ENCODE results near the gene FGF11. TPM values are rescaled to one million over a fixed set of nuclear protein-coding genes. Genes with fewer than 3 reads are reported as not detected.
"Not testable (repeated sequence)": the region's sequence is repeated elsewhere in the genome, so short reads cannot be mapped to it uniquely, and the experiment has no call there.

The FGF11 gene
- total RNA-seq, 4 donors from 2014 or later: 1.2 to 7.4 (median 4.1) TPM

DNA sequence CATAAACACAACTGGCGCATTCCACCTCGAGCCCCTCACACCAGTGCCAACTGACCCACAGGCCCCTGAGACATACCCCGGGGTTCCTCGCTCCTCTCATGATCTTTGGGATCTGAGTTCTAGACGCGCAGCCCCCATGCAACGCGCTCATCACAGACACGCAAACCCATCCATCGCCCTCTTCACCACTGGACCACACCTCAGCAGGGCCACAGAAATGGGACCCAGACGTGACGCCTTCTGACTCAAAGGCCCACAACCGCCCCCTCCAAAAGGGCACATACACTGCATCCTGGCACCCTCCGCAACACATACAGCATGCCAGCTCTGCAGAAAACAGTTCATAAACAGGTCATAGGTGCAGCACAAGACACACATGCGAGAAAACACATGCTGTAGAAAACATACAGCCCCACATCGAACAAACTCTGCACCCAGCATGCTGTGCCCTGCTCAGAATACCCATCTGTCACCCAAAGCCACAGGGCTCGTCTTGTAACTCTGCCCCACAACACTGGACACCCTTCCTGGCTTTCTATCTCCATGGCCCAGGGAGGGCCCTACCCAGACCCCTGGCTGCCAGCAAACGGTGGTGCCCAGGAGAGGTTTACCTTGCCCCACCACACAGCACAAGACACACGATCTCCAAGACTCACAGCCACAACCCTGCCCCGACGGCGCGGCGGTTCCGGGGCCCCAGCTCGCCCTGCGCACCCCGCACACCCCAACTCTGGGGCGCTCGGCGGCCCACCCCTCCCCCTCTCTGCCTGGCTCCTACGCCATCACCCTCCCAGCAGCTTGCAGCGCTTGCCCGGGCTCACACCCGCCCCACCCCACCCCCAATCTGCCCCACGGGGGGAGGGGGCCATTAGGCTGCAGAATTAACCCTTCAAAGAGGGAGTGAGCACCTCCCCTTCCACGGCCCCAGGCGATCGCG lies 39.2 kb downstream of the FGF11 start:
- in situ Hi-C loops (cut with MboI; ENCODE audit: low sequenced_read_pairs in 4 of 4): loop anchor here in 1 of 4 donors (5.0 kb wide), 1 partner anchor 36 kb away; no protein-coding TSS in a partner anchor
- Histone ChIP-seq H3K4me3 (peak overlapping the region; percentile 80 to 99 (median 92)), H3K4me1 (peaks cover 59 to 79% of the 10 kb centered on the region in 2 donors), H3K36me3 (no peaks in the 10 kb centered on the region), H3K27me3 (no peaks in the 10 kb centered on the region), H3K27ac (peak overlapping the region; percentile 97 to 100 (median 100)), H3K9me3 (no peaks in the 10 kb centered on the region)
- intact Hi-C loops (cut with DNase I; ENCODE audit: low total_unique reads): no loop called here
- peak; percentile 27 to 66 for DNase-seq
- TF ChIP-seq CTCF (IDR thresholded peaks at IDR 0.05 in 4 of 5, conservative IDR thresholded peaks at IDR 0.05 in 1 of 5) (peak in 1 of 5 experiments; percentile 9), POLR2A (IDR thresholded peaks at IDR 0.05) (peak in 1 of 2 donors; percentile 0)
- peak; percentile 8 to 10 for ATAC-seq

DNA sequence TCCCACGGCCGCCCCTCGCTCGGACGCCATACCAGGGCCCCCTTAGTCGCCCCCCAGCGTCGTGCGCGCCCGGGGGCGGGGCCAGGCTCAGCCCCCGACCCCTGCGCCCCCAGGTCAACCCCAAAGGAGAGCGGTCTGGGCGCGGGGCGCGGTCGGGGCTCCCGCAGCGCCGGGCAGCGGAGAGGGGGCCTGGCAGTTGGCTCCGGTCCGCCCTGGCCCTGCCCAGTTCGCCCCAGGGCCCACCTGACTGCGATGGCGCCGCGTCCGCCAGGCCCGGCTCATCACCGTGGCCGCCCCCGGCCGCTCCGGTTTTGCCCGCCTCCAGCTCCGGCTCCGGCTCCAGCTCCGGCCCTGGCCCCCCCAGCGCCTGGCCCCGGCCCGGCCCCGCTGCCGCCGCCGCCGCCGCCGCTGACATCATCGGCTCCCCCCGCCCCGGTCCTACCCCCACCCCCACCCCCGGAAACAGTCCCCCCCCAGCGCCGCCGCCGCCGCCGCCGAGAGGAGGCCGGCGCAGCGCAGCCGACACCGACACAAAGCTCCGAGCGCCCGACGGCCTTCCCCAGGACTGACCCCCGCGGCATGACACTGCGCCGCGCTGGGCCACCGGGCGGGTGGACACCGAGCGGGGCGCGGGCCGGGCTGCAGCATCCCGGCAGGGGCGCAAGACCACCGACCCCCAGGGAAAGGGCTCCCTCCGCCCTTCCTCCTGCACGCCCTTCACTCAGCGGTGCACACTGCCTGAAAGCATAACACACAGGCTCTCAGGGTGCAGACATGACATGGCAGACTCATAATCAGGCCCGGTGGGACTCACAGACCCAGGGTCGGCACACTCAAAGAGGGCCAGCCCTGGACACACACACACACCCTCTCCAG lies 40.1 kb downstream of the FGF11 start, which contains the start of gene ZBTB4:
TSS of gene ZBTB4 (minus strand) at position 419 of the 876 bp plus-strand sequence. CDS start 12,830 bp downstream, outside the sequence.
- Histone ChIP-seq H3K4me1 (peaks cover 53 to 71% of the 10 kb centered on the region in 2 donors), H3K36me3 (no peaks in the 10 kb centered on the region), H3K9me3 (no peaks in the 10 kb centered on the region), H3K27me3 (no peaks in the 10 kb centered on the region), H3K4me3 (peak within 1 kb of the TSS; percentile 80 to 99 (median 93)), H3K27ac (peak within 1 kb of the TSS; percentile 97 to 100 (median 100))
- TF ChIP-seq CTCF (IDR thresholded peaks at IDR 0.05 in 4 of 5, conservative IDR thresholded peaks at IDR 0.05 in 1 of 5): no peak
- TF ChIP-seq POLR2A (IDR thresholded peaks at IDR 0.05): peak; percentile 77 to 85
- peak; percentile 5 to 6 for ATAC-seq
- intact Hi-C loops (cut with DNase I; ENCODE audit: low total_unique reads) (loop anchor here (5.0 to 10.0 kb wide), 2 partner anchors 455 to 827 kb away; partner anchors contain the start of genes BCL6B, C17orf100 and MED31), in situ Hi-C loops (cut with MboI; ENCODE audit: low sequenced_read_pairs in 4 of 4) (loop anchor here in 1 of 4 donors (5.0 kb wide), 1 partner anchor 37 kb away; no protein-coding TSS in a partner anchor)
- peak; percentile 32 to 53 for DNase-seq

GRCh38 chr17:7480089-7480384 lies 40.7 kb downstream of the FGF11 start:
- intact Hi-C loops (cut with DNase I; ENCODE audit: low total_unique reads): loop anchor here (5.0 to 10.0 kb wide), 2 partner anchors 455 to 828 kb away; partner anchors contain the start of genes BCL6B, C17orf100 and MED31
- H3K9me3 ChIP-seq: no peaks in the 10 kb centered on the region

GRCh38 chr17:7481275-7481674 lies 42.0 kb downstream of the FGF11 start, which contains the start of gene SLC35G6:
Gene SLC35G6 (plus strand): TSS chr17:7481446. CDS start chr17:7481517, 71 bp downstream.
- Histone ChIP-seq H3K27ac (peak within 1 kb of the TSS; percentile 100), H3K4me1 (peaks cover 46 to 69% of the 10 kb centered on the region in 2 donors), H3K4me3 (peak within 1 kb of the TSS in 3 of 4 donors; percentile 80 to 99 (median 93))
- in situ Hi-C loops (cut with MboI; ENCODE audit: low sequenced_read_pairs in 4 of 4); H3K27me3 ChIP-seq; ATAC-seq; H3K36me3 ChIP-seq; DNase-seq; H3K9me3 ChIP-seq: not testable (repeated sequence)
- intact Hi-C loops (cut with DNase I; ENCODE audit: low total_unique reads): loop anchor here (5.0 to 10.0 kb wide), 2 partner anchors 456 to 829 kb away; partner anchors contain the start of genes BCL6B, C17orf100 and MED31

More at GRCh38 chr17:7480089-7480384, 40.7 kb downstream of the FGF11 start:
- in situ Hi-C loops (cut with MboI; ENCODE audit: low sequenced_read_pairs in 4 of 4): no loop called here
- ATAC-seq (no peak), DNase-seq (no peak)
- TF ChIP-seq POLR2A (IDR thresholded peaks at IDR 0.05) (no peak), CTCF (IDR thresholded peaks at IDR 0.05 in 4 of 5, conservative IDR thresholded peaks at IDR 0.05 in 1 of 5) (no peak)
- H3K27ac ChIP-seq: peak overlapping the region; percentile 97 to 100 (median 100)
- H3K36me3 ChIP-seq: no peaks in the 10 kb centered on the region
- H3K4me1 ChIP-seq: peaks cover 48 to 67% of the 10 kb centered on the region in 2 donors
- H3K4me3 ChIP-seq: peak overlapping the region; percentile 80 to 99 (median 93)
- no peaks in the 10 kb centered on the region for H3K27me3 ChIP-seq

- ATAC-seq; in situ Hi-C loops (cut with MboI; ENCODE audit: low sequenced_read_pairs in 4 of 4); DNase-seq; H3K36me3 ChIP-seq; H3K27me3 ChIP-seq; H3K9me3 ChIP-seq: not testable (repeated sequence)
- H3K27ac ChIP-seq: peak overlapping the region; percentile 100
- H3K4me1 ChIP-seq: peaks cover 46 to 69% of the 10 kb centered on the region in 2 donors
- intact Hi-C loops (cut with DNase I; ENCODE audit: low total_unique reads): loop anchor here (2.0 to 10.0 kb wide), 4 partner anchors 233 to 830 kb away; partner anchors contain the start of genes BCL6B, C17orf100 and MED31
- peak overlapping the region in 1 of 4 donors; percentile 84 for H3K4me3 ChIP-seq
Observed at GRCh38 chr17:7481842-7482741, 42.8 kb downstream of the FGF11 start.

- not testable (repeated sequence) for ATAC-seq
Observed at GRCh38 chr17:7482742-7483088, 43.4 kb downstream of the FGF11 start.

More at GRCh38 chr17:7482742-7483088, 43.4 kb downstream of the FGF11 start:
- Histone ChIP-seq H3K4me1 (peaks cover 46 to 69% of the 10 kb centered on the region in 2 donors), H3K27ac (peak overlapping the region; percentile 100), H3K4me3 (peak overlapping the region; percentile 82 to 90 (median 86))
- H3K27me3 ChIP-seq; DNase-seq; in situ Hi-C loops (cut with MboI; ENCODE audit: low sequenced_read_pairs in 4 of 4); H3K36me3 ChIP-seq; H3K9me3 ChIP-seq: not testable (repeated sequence)
- intact Hi-C loops (cut with DNase I; ENCODE audit: low total_unique reads): loop anchor here (2.0 to 10.0 kb wide), 4 partner anchors 234 to 830 kb away; partner anchors contain the start of genes BCL6B, C17orf100 and MED31

All from gastrocnemius medialis (tissue), 4 donors.